ENCODE results near the gene PRKG1. TPM values are rescaled to one million over a fixed set of nuclear protein-coding genes. Genes with fewer than 3 reads are reported as not detected.

The PRKG1 gene
- total RNA-seq, 1 experiment from 2014 or later: not detected

DNA sequence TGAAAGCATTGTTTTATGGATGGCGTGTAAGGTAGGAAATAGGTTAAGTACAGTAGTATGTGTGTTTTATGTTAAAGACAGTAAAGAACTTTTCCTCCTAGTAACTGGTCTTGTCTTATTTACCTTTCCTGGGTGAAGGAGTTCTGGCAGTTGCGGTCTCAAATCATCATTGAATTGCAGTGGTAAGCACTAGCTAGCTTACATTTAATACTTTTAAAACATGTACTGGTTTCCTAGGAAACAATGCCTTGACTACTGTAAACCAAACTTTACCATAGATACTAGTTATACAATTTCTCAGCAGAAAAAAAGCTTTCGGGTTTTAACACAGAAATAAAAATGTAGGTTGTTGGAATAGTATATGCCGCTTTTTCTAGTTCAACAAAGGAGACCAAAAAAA is 37.7 kb downstream of the PRKG1 start:
- Histone ChIP-seq H3K36me3 (no peaks in the 10 kb centered on the region), H3K27ac (no peak overlapping the region), H3K27me3 (replicated peaks) (no peaks in the 10 kb centered on the region), H3K9me3 (replicated peaks) (no peaks in the 10 kb centered on the region), H3K4me3 (no peak overlapping the region), H3K4me1 (replicated peaks) (no peaks in the 10 kb centered on the region)
- no peak for DNase-seq (ENCODE audit: low read depth in 1 of 2, low spot score in 2 of 2)

DNA sequence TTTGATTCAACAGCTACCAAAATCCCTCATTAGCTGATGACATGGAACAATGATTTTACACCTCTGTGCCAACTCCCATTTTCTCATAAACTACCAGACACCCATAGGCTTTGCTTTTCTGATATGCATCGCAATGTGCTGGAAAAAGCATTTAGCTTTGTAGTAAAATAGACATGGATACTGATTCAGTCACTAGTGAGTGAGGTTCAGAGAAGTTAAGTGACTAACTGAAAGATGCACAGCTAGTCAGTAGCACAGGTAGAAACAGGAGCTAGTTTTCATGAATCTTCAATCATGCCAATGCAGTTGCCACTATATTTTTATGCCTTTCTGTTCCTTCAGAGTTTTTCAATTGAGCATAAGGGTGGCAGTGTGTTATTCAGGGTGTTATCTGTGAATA is 38.7 kb downstream of the PRKG1 start:
- Histone ChIP-seq H3K4me3 (no peak overlapping the region), H3K4me1 (replicated peaks) (no peaks in the 10 kb centered on the region), H3K36me3 (no peaks in the 10 kb centered on the region), H3K27ac (no peak overlapping the region), H3K9me3 (replicated peaks) (no peaks in the 10 kb centered on the region), H3K27me3 (replicated peaks) (no peaks in the 10 kb centered on the region)
- DNase-seq (ENCODE audit: low read depth in 1 of 2, low spot score in 2 of 2): no peak

GRCh38 chr10:51117053-51117660 is 42.9 kb downstream of the PRKG1 start:
- H3K27me3 ChIP-seq (replicated peaks): no peaks in the 10 kb centered on the region
- H3K36me3 ChIP-seq: no peaks in the 10 kb centered on the region
- H3K4me1 ChIP-seq (replicated peaks): no peaks in the 10 kb centered on the region
- no peak overlapping the region for H3K4me3 ChIP-seq
- no peak for DNase-seq (ENCODE audit: low read depth in 1 of 2, low spot score in 2 of 2)
- no peak overlapping the region for H3K27ac ChIP-seq
- no peaks in the 10 kb centered on the region for H3K9me3 ChIP-seq (replicated peaks)

DNA sequence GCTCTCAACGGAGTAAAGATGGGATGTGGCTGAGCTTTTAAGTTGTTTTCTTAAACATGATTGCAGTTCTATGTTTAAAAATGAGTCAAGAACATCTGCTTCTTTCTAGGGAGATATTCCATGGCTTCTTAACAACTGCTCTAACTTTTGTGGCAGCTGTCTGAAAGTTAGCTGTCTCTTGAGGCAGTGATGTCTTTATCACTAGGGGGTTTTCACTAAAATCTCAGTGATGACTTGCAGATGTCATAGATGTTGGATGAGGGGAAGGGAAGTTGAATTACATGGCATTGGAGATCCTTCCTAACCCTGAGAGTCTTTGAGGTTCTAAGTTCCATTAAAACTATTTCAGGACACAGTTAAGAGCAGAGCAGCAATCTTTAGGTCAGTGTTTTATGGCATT is 43.5 kb downstream of the PRKG1 start:
- Histone ChIP-seq H3K4me3 (no peak overlapping the region), H3K27me3 (replicated peaks) (no peaks in the 10 kb centered on the region), H3K27ac (no peak overlapping the region), H3K9me3 (replicated peaks) (no peaks in the 10 kb centered on the region), H3K4me1 (replicated peaks) (no peaks in the 10 kb centered on the region), H3K36me3 (no peaks in the 10 kb centered on the region)
- DNase-seq (ENCODE audit: low read depth in 1 of 2, low spot score in 2 of 2): no peak

- H3K9me3 ChIP-seq (replicated peaks): no peaks in the 10 kb centered on the region
- no peak for DNase-seq (ENCODE audit: low read depth in 1 of 2, low spot score in 2 of 2)
- H3K4me1 ChIP-seq (replicated peaks): no peaks in the 10 kb centered on the region
- H3K27ac ChIP-seq: no peak overlapping the region
- no peaks in the 10 kb centered on the region for H3K27me3 ChIP-seq (replicated peaks)
- no peak overlapping the region for H3K4me3 ChIP-seq
- H3K36me3 ChIP-seq: no peaks in the 10 kb centered on the region
Observed at GRCh38 chr10:51119441-51119840, 45.2 kb downstream of the PRKG1 start.

DNA sequence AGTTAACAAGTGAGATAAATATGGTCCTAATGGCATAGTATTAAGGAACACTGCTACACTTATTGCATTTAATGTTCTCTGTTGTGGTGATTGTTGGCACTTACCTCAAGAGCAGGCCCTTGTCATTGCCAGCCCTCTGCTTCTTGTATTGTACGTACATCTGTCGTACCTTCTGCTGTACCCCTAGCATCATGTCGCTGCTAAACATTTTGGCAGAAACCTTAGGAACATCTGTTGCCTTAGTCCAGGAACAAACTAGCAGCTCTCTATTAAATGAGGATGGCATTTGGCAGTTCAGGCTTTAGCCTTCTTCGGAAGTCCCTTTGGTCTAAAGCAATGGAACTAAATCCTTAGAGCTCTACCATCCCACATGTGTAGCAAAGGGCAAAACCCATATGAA is 47.6 kb downstream of the PRKG1 start:
- H3K4me3 ChIP-seq: no peak overlapping the region
- H3K36me3 ChIP-seq: no peaks in the 10 kb centered on the region
- no peak for DNase-seq (ENCODE audit: low read depth in 1 of 2, low spot score in 2 of 2)
- no peaks in the 10 kb centered on the region for H3K4me1 ChIP-seq (replicated peaks)
- H3K27me3 ChIP-seq (replicated peaks): no peaks in the 10 kb centered on the region
- H3K9me3 ChIP-seq (replicated peaks): no peaks in the 10 kb centered on the region
- H3K27ac ChIP-seq: no peak overlapping the region

DNA sequence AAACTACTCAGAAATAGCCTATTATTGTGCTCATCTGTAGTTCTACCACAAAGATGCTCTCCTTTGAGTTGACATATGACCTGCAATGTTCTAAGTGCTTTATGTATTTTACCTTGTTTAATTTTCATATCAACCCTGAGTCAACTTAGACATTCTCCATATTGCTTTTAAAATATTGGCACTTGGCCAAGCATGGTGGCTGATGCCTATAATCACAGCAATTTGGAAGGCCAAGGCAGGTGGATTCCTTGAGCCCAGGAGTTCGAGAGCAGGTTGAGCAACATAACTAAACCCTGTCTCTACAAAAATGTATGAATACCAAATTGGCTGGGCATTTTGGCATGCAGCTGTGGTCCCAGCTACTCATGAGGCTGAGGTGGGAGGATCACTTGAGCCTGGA is 50.6 kb downstream of the PRKG1 start:
- Histone ChIP-seq H3K4me3 (no peak overlapping the region), H3K4me1 (replicated peaks) (no peaks in the 10 kb centered on the region), H3K27ac (no peak overlapping the region), H3K9me3 (replicated peaks) (no peaks in the 10 kb centered on the region), H3K36me3 (no peaks in the 10 kb centered on the region), H3K27me3 (replicated peaks) (no peaks in the 10 kb centered on the region)
- DNase-seq (ENCODE audit: low read depth in 1 of 2, low spot score in 2 of 2): no peak

- no peaks in the 10 kb centered on the region for H3K36me3 ChIP-seq
- no peaks in the 10 kb centered on the region for H3K4me1 ChIP-seq (replicated peaks)
- H3K9me3 ChIP-seq (replicated peaks): no peaks in the 10 kb centered on the region
- no peak overlapping the region for H3K27ac ChIP-seq
- H3K4me3 ChIP-seq: no peak overlapping the region
- no peaks in the 10 kb centered on the region for H3K27me3 ChIP-seq (replicated peaks)
- no peak for DNase-seq (ENCODE audit: low read depth in 1 of 2, low spot score in 2 of 2)
Observed at GRCh38 chr10:51125518-51125917, 51.2 kb downstream of the PRKG1 start.

- Histone ChIP-seq H3K27ac (no peak overlapping the region), H3K36me3 (no peaks in the 10 kb centered on the region), H3K9me3 (replicated peaks) (no peaks in the 10 kb centered on the region), H3K27me3 (replicated peaks) (no peaks in the 10 kb centered on the region), H3K4me3 (no peak overlapping the region), H3K4me1 (replicated peaks) (no peaks in the 10 kb centered on the region)
- DNase-seq (ENCODE audit: low read depth in 1 of 2, low spot score in 2 of 2): no peak
Observed at GRCh38 chr10:51129946-51130544, 55.8 kb downstream of the PRKG1 start.

- Histone ChIP-seq H3K27me3 (replicated peaks) (no peaks in the 10 kb centered on the region), H3K36me3 (no peaks in the 10 kb centered on the region), H3K4me1 (replicated peaks) (no peaks in the 10 kb centered on the region), H3K9me3 (replicated peaks) (no peaks in the 10 kb centered on the region), H3K27ac (no peak overlapping the region), H3K4me3 (no peak overlapping the region)
- no peak for DNase-seq (ENCODE audit: low read depth in 1 of 2, low spot score in 2 of 2)
Observed at GRCh38 chr10:51137756-51138529, 63.7 kb downstream of the PRKG1 start.

- Histone ChIP-seq H3K4me3 (no peak overlapping the region), H3K9me3 (replicated peaks) (no peaks in the 10 kb centered on the region), H3K36me3 (no peaks in the 10 kb centered on the region), H3K27ac (no peak overlapping the region), H3K4me1 (replicated peaks) (no peaks in the 10 kb centered on the region), H3K27me3 (replicated peaks) (no peaks in the 10 kb centered on the region)
- no peak for DNase-seq (ENCODE audit: low read depth in 1 of 2, low spot score in 2 of 2)
Observed at GRCh38 chr10:51139176-51139575, 64.9 kb downstream of the PRKG1 start.

DNA sequence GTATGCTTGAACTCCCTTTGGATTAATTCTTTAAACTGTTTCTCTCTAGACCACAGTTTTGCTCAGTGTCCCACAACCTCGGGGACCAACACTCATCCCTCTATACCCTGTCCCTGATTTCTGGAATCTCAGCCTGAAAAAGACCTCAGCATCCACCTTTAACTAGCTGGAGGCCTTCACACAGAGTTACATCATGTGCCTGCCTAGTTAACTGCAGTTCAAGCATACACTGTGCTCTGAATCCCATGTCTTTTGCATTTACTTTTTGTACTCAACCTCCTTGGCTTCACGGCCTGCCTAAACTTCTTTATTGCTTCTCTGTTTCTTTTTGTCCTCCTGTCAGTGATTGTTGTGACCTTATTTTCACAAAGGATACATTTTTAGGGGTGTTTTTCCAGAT is 66.7 kb downstream of the PRKG1 start:
- no peaks in the 10 kb centered on the region for H3K27me3 ChIP-seq (replicated peaks)
- no peaks in the 10 kb centered on the region for H3K36me3 ChIP-seq
- no peaks in the 10 kb centered on the region for H3K4me1 ChIP-seq (replicated peaks)
- no peak for DNase-seq (ENCODE audit: low read depth in 1 of 2, low spot score in 2 of 2)
- H3K4me3 ChIP-seq: no peak overlapping the region
- no peak overlapping the region for H3K27ac ChIP-seq
- H3K9me3 ChIP-seq (replicated peaks): no peaks in the 10 kb centered on the region

- Histone ChIP-seq H3K27me3 (replicated peaks) (no peaks in the 10 kb centered on the region), H3K27ac (no peak overlapping the region), H3K4me3 (no peak overlapping the region), H3K4me1 (replicated peaks) (no peaks in the 10 kb centered on the region), H3K36me3 (no peaks in the 10 kb centered on the region), H3K9me3 (replicated peaks) (no peaks in the 10 kb centered on the region)
- no peak for DNase-seq (ENCODE audit: low read depth in 1 of 2, low spot score in 2 of 2)
Observed at GRCh38 chr10:51144161-51144781, 70.0 kb downstream of the PRKG1 start.

- Histone ChIP-seq H3K27me3 (replicated peaks) (no peaks in the 10 kb centered on the region), H3K36me3 (no peaks in the 10 kb centered on the region), H3K4me1 (replicated peaks) (no peaks in the 10 kb centered on the region), H3K9me3 (replicated peaks) (no peaks in the 10 kb centered on the region), H3K4me3 (no peak overlapping the region), H3K27ac (no peak overlapping the region)
- no peak for DNase-seq (ENCODE audit: low read depth in 1 of 2, low spot score in 2 of 2)
Observed at GRCh38 chr10:51145375-51145774, 71.1 kb downstream of the PRKG1 start.
